GM21717 (cell line): Measurements from ENCODE around the gene CHMP3.

Experiments
- ATAC-seq: cut with Tn5 transposase; IDR thresholded peaks from one replicate; pipeline ENCODE4 v1.9.1; 2021; ENCODE audit warnings: mild to moderate bottlenecking, moderate library complexity; ENCODE audit not compliant: unreplicated experiment

The CHMP3 gene

GRCh38 chr2:86476092-86476491 is 87.2 kb downstream of the CHMP3 start:
- no peak for ATAC-seq

- no peak for ATAC-seq
Observed at GRCh38 chr2:86471637-86472036, 91.6 kb downstream of the CHMP3 start.

GRCh38 chr2:86470890-86471289 is 92.4 kb downstream of the CHMP3 start:
- no peak for ATAC-seq

- no peak for ATAC-seq
Observed at GRCh38 chr2:86468162-86469033, 94.8 kb downstream of the CHMP3 start.

GRCh38 chr2:86466306-86466705 is 96.9 kb downstream of the CHMP3 start:
- ATAC-seq, result no peak

- no peak for ATAC-seq
Observed at GRCh38 chr2:86464652-86465051, 98.6 kb downstream of the CHMP3 start.

- no peak for ATAC-seq
Observed at GRCh38 chr2:86461042-86461743, 102.0 kb downstream of the CHMP3 start.

GRCh38 chr2:86455181-86455580 is 108.1 kb downstream of the CHMP3 start:
- ATAC-seq, result no peak

- no peak for ATAC-seq
Observed at GRCh38 chr2:86454238-86454637, 109.0 kb downstream of the CHMP3 start.

GRCh38 chr2:86453836-86454235 is 109.4 kb downstream of the CHMP3 start:
- no peak for ATAC-seq
